ENCODE results near the gene RPSA.

Gene RPSA

GRCh38 chr3:39460677-39461076 is 54.2 kb downstream of the RPSA start:
- CTCF ChIA-PET = no interaction called here
- no peak overlapping the region for H3K27ac ChIP-seq
- DNase-seq (ENCODE audit: low spot score) = no peak
- no peak for TF ChIP-seq CTCF (conservative IDR thresholded peaks at IDR 0.05; ENCODE audit: low read depth)
- POLR2A ChIA-PET (ENCODE audit: low non-redundant PET) = interaction anchor here (0.6 kb wide), 1 partner anchor 164 kb away, joined by 3 read pairs; no protein-coding TSS in a partner anchor
